B cell (primary cell): Measurements from ENCODE around the gene CHST15. TPM values are rescaled to one million over a fixed set of nuclear protein-coding genes. Genes with fewer than 3 reads are reported as not detected.

Source experiments
- ATAC-seq: fragments of 200-7000 bp; cut with Tn5 transposase; one replicate; pipeline ENCODE4 v1.10.0; 2021; ENCODE audit warnings: low read depth, mild to moderate bottlenecking, moderate number of reproducible peaks, moderate library complexity
- CTCF ChIA-PET: fragments of 350-600 bp; sonication (Branson Sonifier 250); formaldehyde crosslinking; loops from one replicate; lab custom pipeline; 2021; ENCODE audit warnings: antibody characterized with exemption, inconsistent platforms; lab: Charles Lee
- POLR2A ChIA-PET: fragments of 350-600 bp; sonication (Branson Sonifier 250); formaldehyde crosslinking; loops from one replicate; lab custom pipeline; 2021; ENCODE audit warnings: antibody characterized with exemption; lab: Charles Lee
- DNase-seq: peaks from one replicate; pipeline ENCODE4 v3.0.0; 2013
- H2AFZ ChIP-seq: 2 replicates; pipeline ENCODE4 v1.6.1; 2012; ENCODE audit warnings: mild to moderate bottlenecking, low read depth, low read length; ENCODE audit not compliant: insufficient read depth, poor library complexity, severe bottlenecking
- H3K27ac ChIP-seq, 2 donors: 1 replicate in 1 of 2; 2 replicates in 1 of 2; pipeline ENCODE4 v1.5.1; 2012 to 2013; ENCODE audit warnings: low read length in 2 of 2, mild to moderate bottlenecking in 2 of 2, moderate library complexity in 1 of 2
- H3K27me3 ChIP-seq, 4 experiments: fragments of 200-600 bp in 1 of 4; sonication (generic) in 1 of 4; replicated peaks in 1 of 4; 1 replicate in 2 of 4; 2 replicates in 2 of 4; pipeline versions ENCODE4 v1.6.1 to v1.7.0; 2013 to 2016; ENCODE audit warnings: low read length in 3 of 4, mild to moderate bottlenecking in 2 of 4, mixed read lengths in 1 of 4, moderate library complexity in 1 of 4; ENCODE audit not compliant: insufficient read depth in 4 of 4, control insufficient read depth in 3 of 4; ENCODE audit errors: control extremely low read depth in 1 of 4
- H3K36me3 ChIP-seq, 2 experiments: replicated peaks in 1 of 2; 1 replicate in 1 of 2; 2 replicates in 1 of 2; pipeline versions ENCODE4 v1.6.1 to v1.7.1; 2013; ENCODE audit warnings: low read length in 1 of 2; ENCODE audit not compliant: insufficient read depth in 2 of 2, control insufficient read depth in 1 of 2; ENCODE audit errors: control extremely low read depth in 1 of 2, extremely low read depth in 1 of 2
- H3K4me1 ChIP-seq, 2 donors: fragments of 200-600 bp in 1 of 2; sonication (generic) in 1 of 2; 1 replicate in 1 of 2; 2 replicates in 1 of 2; pipeline versions ENCODE4 v1.5.1 to v1.6.1; 2013 to 2017; ENCODE audit warnings: low read length in 2 of 2; ENCODE audit not compliant: control insufficient read depth in 2 of 2, insufficient read depth in 2 of 2
- H3K4me2 ChIP-seq: replicated peaks from 2 replicates; pipeline ENCODE3; 2012; ENCODE audit warnings: mild to moderate bottlenecking, low read depth, low read length; ENCODE audit not compliant: poor library complexity, severe bottlenecking
- H3K4me3 ChIP-seq, 5 experiments: fragments of 200-600 bp in 1 of 5; sonication (generic) in 1 of 5; 1 replicate in 3 of 5; 2 replicates in 2 of 5; pipeline versions ENCODE4 v1.5.1 to v1.7.0; 2011 to 2016; ENCODE audit warnings: low read length in 4 of 5, mild to moderate bottlenecking in 4 of 5, low read depth in 2 of 5, control low read depth in 1 of 5, moderate library complexity in 1 of 5; ENCODE audit not compliant: insufficient read depth in 1 of 5; ENCODE audit errors: control extremely low read depth in 1 of 5, extremely low read depth in 1 of 5
- H3K79me2 ChIP-seq: fragments of 200-600 bp; sonication (generic); one replicate; pipeline ENCODE4 v1.6.0; 2016; ENCODE audit warnings: low read length; ENCODE audit not compliant: control insufficient read depth, insufficient read depth
- H3K9ac ChIP-seq: fragments of 200-600 bp; sonication (generic); 2 replicates; pipeline ENCODE4 v1.6.1; 2017; ENCODE audit warnings: mild to moderate bottlenecking, low read length, moderate library complexity
- H3K9me3 ChIP-seq, 3 donors: one replicate each; pipeline versions ENCODE4 v1.6.1 to v1.7.1; 2013; ENCODE audit warnings: low read length in 2 of 3; ENCODE audit not compliant: control insufficient read depth in 2 of 3, insufficient read depth in 1 of 3; ENCODE audit errors: control extremely low read depth in 1 of 3
- H4K20me1 ChIP-seq: 2 replicates; pipeline ENCODE4 v1.6.0; 2012; ENCODE audit warnings: mild to moderate bottlenecking, low read length; ENCODE audit not compliant: insufficient read depth, control insufficient read depth, poor library complexity, severe bottlenecking
- H3K27ac Mint-ChIP-seq: one replicate; pipeline ENCODE4 v1.8.0; 2021; ENCODE audit warnings: mixed read lengths
- H3K27me3 Mint-ChIP-seq: one replicate; pipeline ENCODE4 v1.8.0; 2021; ENCODE audit warnings: mixed read lengths
- H3K4me1 Mint-ChIP-seq: one replicate; pipeline ENCODE4 v1.8.0; 2021; ENCODE audit warnings: mixed read lengths
- H3K4me3 Mint-ChIP-seq: one replicate; pipeline ENCODE4 v1.8.0; 2021; ENCODE audit warnings: mixed read lengths
- H3K9me3 Mint-ChIP-seq: one replicate; pipeline ENCODE4 v1.8.0; 2022; ENCODE audit warnings: mixed read lengths; ENCODE audit not compliant: insufficient read depth
- EZH2 ChIP-seq: IDR thresholded peaks from 2 replicates; pipeline ENCODE4 v1.6.1; 2012; ENCODE audit warnings: borderline replicate concordance, low read depth, mild to moderate bottlenecking, moderate library complexity, low read length; ENCODE audit not compliant: insufficient read depth, poor library complexity, severe bottlenecking
- WGBS: methylation state at CpG from one replicate; pipeline ENCODE4 v1.1.5; 2013; ENCODE audit warnings: missing lambda C conversion rate; ENCODE audit not compliant: insufficient coverage; 5-methylcytosine and 5-hydroxymethylcytosine counted together
- intact Hi-C: fragments of 100-400 bp; cut with micrococcal nuclease; formaldehyde crosslinking; loops from one replicate; pipeline ENCODE4 v1.10.0; 2022
- polyA plus RNA-seq: library from polyadenylated mRNA; depleted of rRNA; stranded (reverse); fragments of >200 nt; gene quantifications from 2 replicates; pipeline ENCODE4 v1.2.3, GENCODE V29; 2012
- total RNA-seq, 2 donors: library from RNA; stranded (reverse); fragments of 120-200 nt in 1 of 2; gene quantifications; 1 replicate in 1 of 2; 2 replicates in 1 of 2; pipeline versions ENCODE4 v1.2.3 to v1.2.4, GENCODE V29; 2013 to 2022
- TF ChIP-seq, protein P1 (sequence below): fragments of 200-600 bp; IDR thresholded peaks from one replicate; pipeline ENCODE4 v1.8.0; 2022; ENCODE audit warnings: antibody characterized with exemption, mild to moderate bottlenecking

The CHST15 gene
- total and polyA plus RNA-seq, 2 donors (not counting 1 experiment from before 2014, with no cell fraction given), result 17.9 to 75.4 TPM

DNA sequence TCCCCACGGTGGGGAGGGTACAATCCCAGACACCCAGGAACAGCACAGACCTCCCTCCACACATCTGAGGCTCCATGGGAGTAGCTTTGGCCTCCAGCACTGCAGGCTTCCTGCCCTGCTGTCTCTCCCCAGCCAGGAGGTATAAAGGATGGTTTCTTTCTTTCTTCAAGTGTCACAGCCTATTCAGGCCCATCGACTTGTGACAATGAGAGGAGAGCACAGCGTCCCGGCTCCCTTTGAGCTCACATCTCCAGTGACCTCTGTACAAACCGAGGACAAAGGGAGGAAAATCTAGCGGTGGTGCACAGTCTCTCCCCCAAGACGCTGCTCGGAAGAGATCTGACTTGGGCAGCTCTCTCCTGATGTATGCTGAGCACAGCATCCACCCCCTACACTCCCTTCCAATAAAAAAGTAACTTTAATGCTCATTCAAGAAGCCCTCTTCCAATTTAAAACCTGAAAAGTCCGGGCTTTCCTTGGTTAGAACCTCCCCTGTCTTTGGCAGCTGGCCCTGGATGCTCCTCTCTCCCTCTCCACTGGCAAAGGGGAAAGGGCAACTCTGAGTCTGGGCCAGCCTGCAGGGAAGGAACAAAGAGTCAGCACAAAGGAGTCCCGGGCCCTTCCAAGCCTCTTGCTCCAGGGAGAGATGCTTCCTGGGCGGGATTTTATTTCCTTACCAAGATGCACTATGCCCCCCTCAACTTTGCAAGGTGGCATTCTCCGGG is 18.0 kb downstream of the CHST15 start:
- CTCF ChIA-PET, result interaction anchor here (0.7 to 2.0 kb wide), 8 partner anchors 10 to 80 kb away, joined by 3 to 5 read pairs (median 4); partner anchors contain the start of gene CHST15
- TF ChIP-seq EZH2, result no peak
- TF ChIP-seq, protein P1, sequence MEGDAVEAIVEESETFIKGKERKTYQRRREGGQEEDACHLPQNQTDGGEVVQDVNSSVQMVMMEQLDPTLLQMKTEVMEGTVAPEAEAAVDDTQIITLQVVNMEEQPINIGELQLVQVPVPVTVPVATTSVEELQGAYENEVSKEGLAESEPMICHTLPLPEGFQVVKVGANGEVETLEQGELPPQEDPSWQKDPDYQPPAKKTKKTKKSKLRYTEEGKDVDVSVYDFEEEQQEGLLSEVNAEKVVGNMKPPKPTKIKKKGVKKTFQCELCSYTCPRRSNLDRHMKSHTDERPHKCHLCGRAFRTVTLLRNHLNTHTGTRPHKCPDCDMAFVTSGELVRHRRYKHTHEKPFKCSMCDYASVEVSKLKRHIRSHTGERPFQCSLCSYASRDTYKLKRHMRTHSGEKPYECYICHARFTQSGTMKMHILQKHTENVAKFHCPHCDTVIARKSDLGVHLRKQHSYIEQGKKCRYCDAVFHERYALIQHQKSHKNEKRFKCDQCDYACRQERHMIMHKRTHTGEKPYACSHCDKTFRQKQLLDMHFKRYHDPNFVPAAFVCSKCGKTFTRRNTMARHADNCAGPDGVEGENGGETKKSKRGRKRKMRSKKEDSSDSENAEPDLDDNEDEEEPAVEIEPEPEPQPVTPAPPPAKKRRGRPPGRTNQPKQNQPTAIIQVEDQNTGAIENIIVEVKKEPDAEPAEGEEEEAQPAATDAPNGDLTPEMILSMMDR, result no peak
- H3K4me3 Mint-ChIP-seq, result no peak overlapping the region
- Histone ChIP-seq H3K4me2 (peak overlapping the region; percentile 60), H3K4me1 (peaks cover 77 to 87% of the 10 kb centered on the region in 2 donors), H3K79me2 (peaks cover 39% of the 10 kb centered on the region), H3K27ac (peak overlapping the region; percentile 3 to 21), H3K9me3 (no peaks in the 10 kb centered on the region), H4K20me1 (peaks cover 20% of the 10 kb centered on the region), H3K9ac (no peak overlapping the region), H3K36me3 (no peaks in the 10 kb centered on the region), H3K4me3 (peak overlapping the region in 1 of 5 experiments; percentile 41), H3K27me3 (no peaks in the 10 kb centered on the region), H2AFZ (peak overlapping the region; percentile 56)
- intact Hi-C loops, result no loop called here
- H3K27ac Mint-ChIP-seq, result peak overlapping the region; percentile 78
- 88% methylated on average over 11 of the region's 12 CpGs for WGBS
- H3K27me3 Mint-ChIP-seq, result no peaks in the 10 kb centered on the region
- no peaks in the 10 kb centered on the region for H3K9me3 Mint-ChIP-seq
- POLR2A ChIA-PET, result interaction anchor here (1.2 kb wide), 1 partner anchor 17 kb away, joined by 3 read pairs; no protein-coding TSS in a partner anchor
- DNase-seq (peak; percentile 9), ATAC-seq (no peak)
- H3K4me1 Mint-ChIP-seq, result peaks cover 86% of the 10 kb centered on the region
